Measurements from ENCODE around the gene DDIAS. TPM values are rescaled to one million over a fixed set of nuclear protein-coding genes. Genes with fewer than 3 reads are reported as not detected.

The DDIAS gene
- total and polyA plus RNA-seq, 7 experiments from 2014 or later, result 0.25 to 12.7 (median 1.1) TPM

GRCh38 chr11:82981852-82982251, 80.3 kb downstream of the DDIAS start:
- H3K27me3 Mint-ChIP-seq, result no peaks in the 10 kb centered on the region
- no peaks in the 10 kb centered on the region for H3K9me3 ChIP-seq (ENCODE audit: control insufficient read depth in 2 of 3, low read length in 3 of 3)
- H3K27ac Mint-ChIP-seq, result peak overlapping the region in 1 of 9 donors; percentile 47
- ATAC-seq (no peak), DNase-seq (no peak)
- H3K4me3 ChIP-seq (ENCODE audit: low read length), result no peak overlapping the region
- peaks cover 0 to 22% (median 0%) of the 10 kb centered on the region in 3 experiments for H3K36me3 ChIP-seq (ENCODE audit: control insufficient read depth in 2 of 3, insufficient read depth in 3 of 3, low read length in 3 of 3)
- H3K9me3 Mint-ChIP-seq, result peaks cover 0 to 6% (median 0%) of the 10 kb centered on the region in 11 donors
- H3K36me3 Mint-ChIP-seq, result peaks cover 7 to 56% (median 31%) of the 10 kb centered on the region in 5 donors
- H3K4me1 ChIP-seq (ENCODE audit: control insufficient read depth in 2 of 2, insufficient read depth in 2 of 2, low read length in 2 of 2), result peaks cover 0 to 5% of the 10 kb centered on the region in 2 donors
- peaks cover 2 to 23% (median 18%) of the 10 kb centered on the region in 7 donors for H3K4me1 Mint-ChIP-seq
- H3K27me3 ChIP-seq (ENCODE audit: control insufficient read depth in 2 of 2, insufficient read depth in 2 of 2, low read length in 2 of 2), result no peaks in the 10 kb centered on the region
- H3K27ac ChIP-seq (ENCODE audit: low read depth, low read length), result no peak overlapping the region
- no peak overlapping the region for H3K4me3 Mint-ChIP-seq
- POLR2A ChIA-PET, result interaction anchor here (0.9 to 1.0 kb wide), 2 partner anchors 10 to 21 kb away, joined by 3 read pairs; no protein-coding TSS in a partner anchor
- CTCF ChIA-PET, result interaction anchor here (0.8 kb wide), 1 partner anchor 51 kb away, joined by 4 read pairs; no protein-coding TSS in a partner anchor
- intact Hi-C loops (cut with micrococcal nuclease), result loop anchor here in 1 of 2 donors (1.0 kb wide), 1 partner anchor 10 kb away; no protein-coding TSS in a partner anchor

Other genes with a start within 250 kb of the DDIAS start
- gene FAM181B, start 167.9 kb upstream of the DDIAS start, total RNA-seq, result under 1 TPM in 4 of 5 experiments, not detected in 1; 0.10 to 0.97 (median 0.40) TPM
- under 1 TPM in 1 of 2 donors, not detected in 1; 0.19 TPM for gene FAM181B, start 167.9 kb upstream of the DDIAS start, polyA plus RNA-seq
- 10 to 100 TPM; 19.9 to 42.3 (median 31.8) TPM for gene PRCP, start 1.3 kb upstream of the DDIAS start, total RNA-seq
- gene PRCP, start 1.3 kb upstream of the DDIAS start, polyA plus RNA-seq, result 10 to 100 TPM; 28.3 to 34.4 TPM
- gene RAB30, start 170.2 kb downstream of the DDIAS start, total RNA-seq, result 10 to 100 TPM in 4 of 5 experiments, 1 to 10 TPM in 1; 7.4 to 50.2 (median 24.7) TPM
- 10 to 100 TPM; 14.1 to 22.9 TPM for gene RAB30, start 170.2 kb downstream of the DDIAS start, polyA plus RNA-seq